ENCODE results near the gene RHBDD1. TPM values are rescaled to one million over a fixed set of nuclear protein-coding genes. Genes with fewer than 3 reads are reported as not detected.

RHBDD1 gene
- total RNA-seq, 2 donors from 2014 or later: 35.2 to 46.2 TPM

- 76 to 100% methylated on average over 1 to 5 of the region's 5 CpGs for WGBS, 2 experiments (ENCODE audit: insufficient coverage in 1 of 2, insufficient read length in 1 of 2)
- no peak for DNase-seq
- H3K4me3 ChIP-seq (ENCODE audit: low read length): no peak overlapping the region
These were observed 149.7 kb downstream of the RHBDD1 start for GRCh38 chr2:226985583-226985946.

GRCh38 chr2:226991663-226992062 lies 155.8 kb downstream of the RHBDD1 start:
- H3K36me3 Mint-ChIP-seq (ENCODE audit: low read depth): peaks cover 9% of the 10 kb centered on the region
- TF ChIP-seq, protein P1, sequence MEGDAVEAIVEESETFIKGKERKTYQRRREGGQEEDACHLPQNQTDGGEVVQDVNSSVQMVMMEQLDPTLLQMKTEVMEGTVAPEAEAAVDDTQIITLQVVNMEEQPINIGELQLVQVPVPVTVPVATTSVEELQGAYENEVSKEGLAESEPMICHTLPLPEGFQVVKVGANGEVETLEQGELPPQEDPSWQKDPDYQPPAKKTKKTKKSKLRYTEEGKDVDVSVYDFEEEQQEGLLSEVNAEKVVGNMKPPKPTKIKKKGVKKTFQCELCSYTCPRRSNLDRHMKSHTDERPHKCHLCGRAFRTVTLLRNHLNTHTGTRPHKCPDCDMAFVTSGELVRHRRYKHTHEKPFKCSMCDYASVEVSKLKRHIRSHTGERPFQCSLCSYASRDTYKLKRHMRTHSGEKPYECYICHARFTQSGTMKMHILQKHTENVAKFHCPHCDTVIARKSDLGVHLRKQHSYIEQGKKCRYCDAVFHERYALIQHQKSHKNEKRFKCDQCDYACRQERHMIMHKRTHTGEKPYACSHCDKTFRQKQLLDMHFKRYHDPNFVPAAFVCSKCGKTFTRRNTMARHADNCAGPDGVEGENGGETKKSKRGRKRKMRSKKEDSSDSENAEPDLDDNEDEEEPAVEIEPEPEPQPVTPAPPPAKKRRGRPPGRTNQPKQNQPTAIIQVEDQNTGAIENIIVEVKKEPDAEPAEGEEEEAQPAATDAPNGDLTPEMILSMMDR (conservative IDR thresholded peaks at IDR 0.05): no peak
- H3K4me1 Mint-ChIP-seq: no peaks in the 10 kb centered on the region
- H3K4me3 Mint-ChIP-seq: no peak overlapping the region
- H3K36me3 ChIP-seq (ENCODE audit: control insufficient read depth, insufficient read depth, low read length): no peaks in the 10 kb centered on the region
- H3K27me3 ChIP-seq (ENCODE audit: control insufficient read depth, insufficient read depth, low read length, poor library complexity, severe bottlenecking): no peaks in the 10 kb centered on the region
- no peaks in the 10 kb centered on the region for H3K9me3 Mint-ChIP-seq
- H3K27ac Mint-ChIP-seq: no peak overlapping the region
- no peaks in the 10 kb centered on the region for H3K27me3 Mint-ChIP-seq (ENCODE audit: insufficient read depth)
- no peaks in the 10 kb centered on the region for H3K9me3 ChIP-seq (ENCODE audit: control insufficient read depth, low read length)
- H3K4me3 ChIP-seq (ENCODE audit: low read length): no peak overlapping the region
- 91% methylated on average over 2 of the region's 2 CpGs; no CpG with 5 or more reads in 1 of the 2 experiments for WGBS, 2 experiments (ENCODE audit: insufficient coverage in 1 of 2, insufficient read length in 1 of 2)
- no peaks in the 10 kb centered on the region for H3K4me1 ChIP-seq (ENCODE audit: control insufficient read depth, insufficient read depth, low read length)
- DNase-seq: no peak
- no peak overlapping the region for H3K9ac ChIP-seq (ENCODE audit: extremely low read depth, low read length, poor library complexity, severe bottlenecking)
- H3K27ac ChIP-seq (ENCODE audit: low read depth, low read length): no peak overlapping the region

More at GRCh38 chr2:226985583-226985946, 149.7 kb downstream of the RHBDD1 start:
- H3K36me3 Mint-ChIP-seq (ENCODE audit: low read depth): peaks cover 3% of the 10 kb centered on the region
- Histone ChIP-seq H3K9me3 (ENCODE audit: control insufficient read depth, low read length) (no peaks in the 10 kb centered on the region), H3K27ac (ENCODE audit: low read depth, low read length) (no peak overlapping the region), H3K27me3 (ENCODE audit: control insufficient read depth, insufficient read depth, low read length, poor library complexity, severe bottlenecking) (no peaks in the 10 kb centered on the region), H3K36me3 (ENCODE audit: control insufficient read depth, insufficient read depth, low read length) (no peaks in the 10 kb centered on the region), H3K4me1 (ENCODE audit: control insufficient read depth, insufficient read depth, low read length) (peaks cover 9% of the 10 kb centered on the region), H3K9ac (ENCODE audit: extremely low read depth, low read length, poor library complexity, severe bottlenecking) (no peak overlapping the region)
- no peak overlapping the region for H3K27ac Mint-ChIP-seq
- H3K4me1 Mint-ChIP-seq: peaks cover 25% of the 10 kb centered on the region
- no peaks in the 10 kb centered on the region for H3K9me3 Mint-ChIP-seq
- no peaks in the 10 kb centered on the region for H3K27me3 Mint-ChIP-seq (ENCODE audit: insufficient read depth)
- TF ChIP-seq, protein P1 (conservative IDR thresholded peaks at IDR 0.05): peak; percentile 9
- no peak overlapping the region for H3K4me3 Mint-ChIP-seq

- no peaks in the 10 kb centered on the region for H3K9me3 ChIP-seq (ENCODE audit: control insufficient read depth, low read length)
- no peaks in the 10 kb centered on the region for H3K27me3 ChIP-seq (ENCODE audit: control insufficient read depth, insufficient read depth, low read length, poor library complexity, severe bottlenecking)
- H3K4me3 ChIP-seq (ENCODE audit: low read length): no peak overlapping the region
- H3K9me3 Mint-ChIP-seq: no peaks in the 10 kb centered on the region
- H3K9ac ChIP-seq (ENCODE audit: extremely low read depth, low read length, poor library complexity, severe bottlenecking): no peak overlapping the region
- H3K36me3 ChIP-seq (ENCODE audit: control insufficient read depth, insufficient read depth, low read length): no peaks in the 10 kb centered on the region
- no peaks in the 10 kb centered on the region for H3K4me1 Mint-ChIP-seq
- DNase-seq: no peak
- 92 to 100% methylated on average over 4 of the region's 4 CpGs for WGBS, 2 experiments (ENCODE audit: insufficient coverage in 1 of 2, insufficient read length in 1 of 2)
- H3K27me3 Mint-ChIP-seq (ENCODE audit: insufficient read depth): no peaks in the 10 kb centered on the region
- TF ChIP-seq, protein P1 (conservative IDR thresholded peaks at IDR 0.05): no peak
- H3K4me3 Mint-ChIP-seq: no peak overlapping the region
- H3K27ac ChIP-seq (ENCODE audit: low read depth, low read length): no peak overlapping the region
- peaks cover 9% of the 10 kb centered on the region for H3K36me3 Mint-ChIP-seq (ENCODE audit: low read depth)
- no peak overlapping the region for H3K27ac Mint-ChIP-seq
- no peaks in the 10 kb centered on the region for H3K4me1 ChIP-seq (ENCODE audit: control insufficient read depth, insufficient read depth, low read length)
These were observed 157.3 kb downstream of the RHBDD1 start for GRCh38 chr2:226993171-226993570.

Measured in endodermal cell (in vitro differentiated cells).